ENCODE measurements around the gene CLPTM1L. TPM values are rescaled to one million over a fixed set of nuclear protein-coding genes. Genes with fewer than 3 reads are reported as not detected.

CLPTM1L gene
- total RNA-seq, 4 donors from 2014 or later: 149 to 215 (median 179) TPM

DNA sequence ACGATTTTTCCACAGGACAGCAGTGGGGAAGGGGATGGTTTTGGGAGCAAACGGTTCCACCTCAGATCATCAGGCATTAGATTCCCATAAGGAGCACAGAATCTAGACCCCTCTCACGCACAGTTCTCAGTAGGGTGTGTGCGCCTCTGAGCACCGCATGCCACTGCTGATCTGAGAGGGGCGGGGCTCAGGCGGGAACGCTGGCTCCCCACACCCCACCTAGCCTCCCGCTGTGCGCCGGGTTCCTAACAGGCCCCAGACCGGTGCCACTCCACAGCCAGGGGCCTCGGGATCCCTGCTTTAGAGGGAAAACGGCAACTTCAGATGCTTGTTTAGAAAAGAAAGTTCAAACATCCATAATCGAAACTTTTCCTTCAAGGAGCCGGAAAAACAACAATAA, 70.4 kb downstream of the CLPTM1L start:
- no peaks in the 10 kb centered on the region for H3K27me3 ChIP-seq
- no peaks in the 10 kb centered on the region for H3K9me3 ChIP-seq
- intact Hi-C loops (cut with DNase I): no loop called here
- H3K4me1 ChIP-seq: no peaks in the 10 kb centered on the region
- H3K36me3 ChIP-seq: no peaks in the 10 kb centered on the region
- DNase-seq: no peak
- WGBS, 2 donors: 77 to 87% methylated on average over 13 to 16 of the region's 16 CpGs
- no peak for TF ChIP-seq POLR2A (IDR thresholded peaks at IDR 0.05)
- TF ChIP-seq, protein P1, sequence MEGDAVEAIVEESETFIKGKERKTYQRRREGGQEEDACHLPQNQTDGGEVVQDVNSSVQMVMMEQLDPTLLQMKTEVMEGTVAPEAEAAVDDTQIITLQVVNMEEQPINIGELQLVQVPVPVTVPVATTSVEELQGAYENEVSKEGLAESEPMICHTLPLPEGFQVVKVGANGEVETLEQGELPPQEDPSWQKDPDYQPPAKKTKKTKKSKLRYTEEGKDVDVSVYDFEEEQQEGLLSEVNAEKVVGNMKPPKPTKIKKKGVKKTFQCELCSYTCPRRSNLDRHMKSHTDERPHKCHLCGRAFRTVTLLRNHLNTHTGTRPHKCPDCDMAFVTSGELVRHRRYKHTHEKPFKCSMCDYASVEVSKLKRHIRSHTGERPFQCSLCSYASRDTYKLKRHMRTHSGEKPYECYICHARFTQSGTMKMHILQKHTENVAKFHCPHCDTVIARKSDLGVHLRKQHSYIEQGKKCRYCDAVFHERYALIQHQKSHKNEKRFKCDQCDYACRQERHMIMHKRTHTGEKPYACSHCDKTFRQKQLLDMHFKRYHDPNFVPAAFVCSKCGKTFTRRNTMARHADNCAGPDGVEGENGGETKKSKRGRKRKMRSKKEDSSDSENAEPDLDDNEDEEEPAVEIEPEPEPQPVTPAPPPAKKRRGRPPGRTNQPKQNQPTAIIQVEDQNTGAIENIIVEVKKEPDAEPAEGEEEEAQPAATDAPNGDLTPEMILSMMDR (IDR thresholded peaks at IDR 0.05): no peak
- H3K27ac ChIP-seq: no peak overlapping the region
- no peak overlapping the region for H3K4me3 ChIP-seq (replicated peaks in 1 of 3)

DNA sequence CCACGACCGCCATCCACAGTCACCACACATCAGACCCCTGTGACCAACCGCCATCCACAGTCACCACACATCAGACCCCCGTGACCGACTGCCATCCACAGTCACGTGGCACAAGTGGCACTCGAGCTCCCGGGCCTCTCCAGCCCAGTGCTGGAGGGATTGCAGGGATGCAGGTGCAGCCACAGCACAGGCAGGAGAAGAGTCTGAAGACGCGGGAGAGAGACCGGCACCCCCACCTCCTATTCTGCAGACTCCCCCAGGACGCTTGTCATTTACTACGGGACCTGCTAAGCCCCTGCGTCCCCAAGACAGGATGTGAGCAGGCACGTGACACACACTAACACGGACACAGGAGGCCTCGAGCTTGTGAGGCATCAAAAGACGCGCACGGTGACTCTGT, 71.2 kb downstream of the CLPTM1L start:
- WGBS, 2 donors: 85 to 93% methylated on average over 9 to 17 of the region's 20 CpGs

DNA sequence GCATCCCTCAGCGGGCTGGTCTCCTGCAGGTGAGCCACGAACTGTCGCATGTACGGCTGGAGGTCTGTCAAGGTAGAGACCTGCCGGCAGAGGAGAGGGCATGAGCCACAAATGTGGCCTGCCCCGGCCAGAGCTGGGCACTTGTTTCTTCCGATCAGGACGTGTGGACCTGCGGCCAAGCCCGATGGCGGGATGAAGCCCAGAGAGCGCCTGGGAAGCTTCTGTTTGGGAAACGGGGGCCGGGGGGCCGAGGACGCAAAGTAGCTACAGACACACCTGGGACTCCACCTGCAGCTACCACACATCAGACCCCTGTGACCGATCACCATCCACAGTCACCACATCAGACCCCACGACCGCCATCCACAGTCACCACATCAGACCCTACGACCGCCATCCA, 72.7 kb downstream of the CLPTM1L start:
- no peak for DNase-seq
- H3K36me3 ChIP-seq: no peaks in the 10 kb centered on the region
- no peaks in the 10 kb centered on the region for H3K9me3 ChIP-seq
- no peak overlapping the region for H3K4me3 ChIP-seq (replicated peaks in 1 of 3)
- no peaks in the 10 kb centered on the region for H3K27me3 ChIP-seq
- TF ChIP-seq POLR2A (IDR thresholded peaks at IDR 0.05): no peak
- TF ChIP-seq, protein P1 (IDR thresholded peaks at IDR 0.05): no peak
- intact Hi-C loops (cut with DNase I): no loop called here
- WGBS, 2 donors: 91 to 97% methylated on average over 16 to 19 of the region's 21 CpGs
- H3K27ac ChIP-seq: no peak overlapping the region
- H3K4me1 ChIP-seq: no peaks in the 10 kb centered on the region

More for the DNA sequence above, 71.2 kb downstream of the CLPTM1L start:
- no peaks in the 10 kb centered on the region for H3K36me3 ChIP-seq
- DNase-seq: no peak
- H3K4me3 ChIP-seq (replicated peaks in 1 of 3): no peak overlapping the region
- H3K27ac ChIP-seq: no peak overlapping the region
- H3K9me3 ChIP-seq: no peaks in the 10 kb centered on the region
- TF ChIP-seq, protein P1 (IDR thresholded peaks at IDR 0.05): no peak
- TF ChIP-seq POLR2A (IDR thresholded peaks at IDR 0.05): no peak
- H3K27me3 ChIP-seq: no peaks in the 10 kb centered on the region
- H3K4me1 ChIP-seq: no peaks in the 10 kb centered on the region
- intact Hi-C loops (cut with DNase I): no loop called here

- Histone ChIP-seq H3K4me1 (no peaks in the 10 kb centered on the region), H3K4me3 (replicated peaks in 1 of 3) (no peak overlapping the region), H3K36me3 (no peaks in the 10 kb centered on the region), H3K9me3 (no peaks in the 10 kb centered on the region), H3K27me3 (no peaks in the 10 kb centered on the region), H3K27ac (no peak overlapping the region)
- no peak for DNase-seq
- TF ChIP-seq, protein P1 (IDR thresholded peaks at IDR 0.05): no peak
- no peak for TF ChIP-seq POLR2A (IDR thresholded peaks at IDR 0.05)
- intact Hi-C loops (cut with DNase I): no loop called here
- WGBS, 2 donors: 91 to 92% methylated on average over 29 to 31 of the region's 39 CpGs
These were observed 73.7 kb downstream of the CLPTM1L start for GRCh38 chr5:1270933-1271914.

- DNase-seq: no peak
- Histone ChIP-seq H3K27me3 (no peaks in the 10 kb centered on the region), H3K4me3 (replicated peaks in 1 of 3) (no peak overlapping the region), H3K4me1 (no peaks in the 10 kb centered on the region), H3K9me3 (no peaks in the 10 kb centered on the region), H3K27ac (no peak overlapping the region), H3K36me3 (no peaks in the 10 kb centered on the region)
- 93% methylated on average over 21 to 22 of the region's 22 CpGs for WGBS, 2 donors
- TF ChIP-seq, protein P1 (IDR thresholded peaks at IDR 0.05): no peak
- no peak for TF ChIP-seq POLR2A (IDR thresholded peaks at IDR 0.05)
- intact Hi-C loops (cut with DNase I): no loop called here
These were observed 74.5 kb downstream of the CLPTM1L start for GRCh38 chr5:1270426-1270825.
